Stimulated activated naive CD4-positive, alpha-beta T cell (primary cell): ENCODE measurements around the gene TTPAL.

Experiments used
- DNase-seq, 6 experiments: peaks; one replicate each; lab custom pipeline; 2025; lab: John Stamatoyannopoulos, UW

The TTPAL gene

DNA sequence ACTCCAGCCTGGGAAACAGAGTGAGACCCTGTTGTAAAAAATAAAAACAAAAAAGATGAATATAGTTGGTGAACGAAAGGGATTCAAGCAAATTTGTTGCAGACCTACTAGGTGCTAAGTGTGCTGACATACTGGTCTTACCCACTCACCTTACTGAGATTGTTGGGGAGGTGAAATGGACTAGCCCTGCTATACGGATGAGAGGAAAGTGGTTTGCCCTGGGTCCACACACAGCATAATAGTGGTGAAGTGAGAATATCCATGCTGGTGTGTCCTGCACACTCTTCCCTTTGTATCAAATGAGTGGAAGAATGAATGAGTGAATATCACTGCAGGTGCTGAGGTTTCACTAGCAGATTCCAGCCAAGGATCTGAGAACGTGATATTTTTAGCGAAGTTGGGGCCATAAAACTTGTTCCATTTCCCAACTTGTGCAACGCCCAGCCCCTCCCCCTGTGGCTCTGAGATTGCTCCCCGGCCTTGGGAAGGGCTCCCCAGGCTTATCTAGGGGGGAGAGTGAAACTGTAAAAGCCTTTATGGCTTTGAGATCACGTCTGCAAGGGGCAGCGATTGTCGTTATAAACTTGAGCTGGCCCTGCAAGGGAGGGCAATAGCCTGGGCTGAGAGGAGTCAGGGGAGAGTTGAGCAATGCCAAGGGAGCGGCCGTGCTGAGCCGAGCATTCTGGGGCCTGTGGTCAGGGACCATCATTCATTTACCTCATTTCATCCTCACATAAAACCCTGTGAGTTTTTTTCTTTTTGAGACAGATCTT, 33.2 kb upstream of the TTPAL start:
- DNase-seq = no peak

DNA sequence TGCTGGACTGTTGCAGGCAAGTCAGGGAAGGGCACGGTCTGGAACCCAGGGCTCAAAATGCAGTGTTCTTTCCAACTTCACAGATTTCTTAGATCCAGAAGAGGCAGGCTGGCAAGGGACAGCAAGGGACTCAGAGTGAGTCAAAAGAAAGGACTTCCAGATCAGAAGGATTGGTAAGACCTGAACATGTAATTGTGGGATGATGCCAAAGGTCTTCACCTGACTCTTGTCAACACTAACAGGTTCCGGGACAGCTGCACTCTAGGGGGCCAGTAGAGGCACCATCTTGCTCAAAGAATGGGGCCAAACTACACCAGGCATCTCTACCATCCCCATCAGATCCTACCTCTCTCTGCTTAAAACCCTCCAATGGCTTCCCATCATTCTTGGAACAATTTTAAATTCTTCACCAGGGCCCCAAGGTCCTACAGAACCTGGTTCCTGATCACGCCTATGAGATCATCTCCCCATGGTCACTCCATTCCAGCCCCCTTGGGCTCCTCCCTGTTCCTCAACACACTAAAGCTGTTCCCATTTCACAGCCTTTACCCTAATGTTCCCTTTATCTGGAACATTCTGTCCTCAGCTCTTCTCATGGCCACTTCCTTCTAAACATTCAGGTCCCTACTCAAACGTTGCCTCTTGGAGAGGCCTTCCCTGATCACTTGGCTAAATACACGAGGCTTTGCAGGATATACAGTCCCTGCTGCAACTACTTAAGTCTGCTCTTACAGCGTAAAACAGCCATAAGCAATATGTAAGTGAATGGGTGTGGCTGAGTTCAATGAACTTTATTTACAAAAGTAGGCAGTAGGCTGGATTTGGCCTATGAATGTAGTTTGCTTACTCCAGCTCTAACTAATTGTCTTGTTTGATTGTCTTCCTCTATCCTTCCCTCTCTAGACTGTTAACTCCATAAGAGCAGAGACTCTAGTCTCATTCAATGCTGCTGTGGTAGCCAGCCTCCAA, 29.6 kb upstream of the TTPAL start:
- DNase-seq = no peak

DNA sequence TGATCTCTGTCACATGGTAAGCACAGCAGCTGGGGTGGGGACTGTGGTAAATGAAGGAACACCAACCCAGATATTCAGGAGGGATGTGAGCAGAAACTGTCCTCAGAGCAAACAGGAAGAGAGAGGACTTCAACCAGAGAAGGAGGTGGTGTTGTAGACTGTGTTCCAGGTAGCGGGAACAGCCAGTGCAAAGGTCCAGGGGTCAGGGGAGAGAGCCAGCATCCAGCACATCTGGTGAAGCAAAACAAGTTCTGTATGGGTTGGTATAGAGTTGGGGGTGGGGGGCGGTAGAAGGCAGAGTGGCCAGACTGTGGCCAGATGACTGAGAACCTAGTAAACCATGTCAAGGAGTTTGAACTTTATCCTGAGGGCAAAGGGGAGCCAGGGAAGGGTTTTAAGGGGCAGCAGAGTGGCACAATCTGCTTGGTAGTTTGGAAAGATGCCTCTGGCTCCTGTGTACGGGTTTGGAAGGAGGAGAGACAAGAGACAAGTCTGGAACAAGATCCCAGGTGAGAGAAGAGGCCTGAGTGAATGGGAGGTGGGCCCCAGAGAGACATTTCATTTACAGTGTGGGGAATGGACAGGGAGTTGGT, 27.8 kb upstream of the TTPAL start:
- DNase-seq = no peak

DNA sequence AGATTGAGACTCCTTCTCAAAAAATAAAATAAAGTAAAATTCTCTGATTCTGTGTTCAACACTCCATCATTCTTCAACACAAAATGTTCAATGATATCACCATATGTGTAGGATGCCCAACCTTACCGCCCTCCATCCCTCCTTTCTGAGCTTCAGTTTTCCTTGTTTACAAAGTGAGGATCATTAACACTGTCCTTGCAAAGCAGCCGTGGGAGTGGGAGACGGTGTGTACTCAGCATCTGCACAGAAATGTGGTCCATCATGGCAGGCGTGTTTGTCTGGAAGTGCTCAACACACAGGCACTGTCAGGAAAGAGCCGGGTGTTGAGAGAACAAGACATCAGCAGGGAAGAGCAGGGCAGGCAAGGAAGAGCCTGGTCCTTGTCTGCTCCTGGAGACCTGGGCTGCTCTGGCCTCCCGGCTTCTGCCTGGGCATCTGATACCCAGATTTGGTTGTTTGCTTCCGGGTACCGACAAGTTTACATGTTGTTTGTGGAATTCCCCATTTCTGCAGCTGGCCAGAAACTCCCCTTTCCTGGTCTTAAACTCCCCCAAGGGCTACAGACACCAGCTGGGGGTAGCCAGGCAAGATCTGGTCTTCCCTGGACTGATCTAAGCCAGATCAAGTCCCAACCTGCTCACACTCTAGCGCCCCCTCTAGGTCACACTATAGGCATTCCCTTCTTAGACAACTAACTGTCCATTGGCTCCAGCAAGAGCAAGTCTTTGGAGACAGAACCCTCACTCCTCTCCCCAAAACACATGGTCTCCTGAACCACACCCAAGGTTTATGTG, 26.7 kb upstream of the TTPAL start:
- DNase-seq = no peak

DNA sequence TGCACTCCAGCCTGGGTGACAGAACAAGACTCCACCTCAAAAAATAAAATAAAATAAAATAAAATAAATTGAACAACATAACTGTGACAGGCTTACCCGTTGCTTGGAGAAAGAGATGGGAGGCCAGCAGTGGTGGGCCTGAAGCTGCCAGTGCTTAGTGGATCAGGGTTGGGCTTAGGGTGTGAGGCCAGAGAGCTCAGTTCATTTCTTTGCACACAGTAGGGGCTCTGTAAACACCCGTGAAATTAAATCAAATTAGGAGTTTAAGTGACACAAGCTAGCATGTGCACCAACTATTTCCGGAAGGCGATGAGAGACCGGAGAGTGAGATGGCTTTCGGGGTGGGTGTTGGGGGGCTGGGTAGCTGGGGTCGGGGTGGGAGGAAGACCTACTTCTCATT, 25.8 kb upstream of the TTPAL start:
- no peak for DNase-seq

DNA sequence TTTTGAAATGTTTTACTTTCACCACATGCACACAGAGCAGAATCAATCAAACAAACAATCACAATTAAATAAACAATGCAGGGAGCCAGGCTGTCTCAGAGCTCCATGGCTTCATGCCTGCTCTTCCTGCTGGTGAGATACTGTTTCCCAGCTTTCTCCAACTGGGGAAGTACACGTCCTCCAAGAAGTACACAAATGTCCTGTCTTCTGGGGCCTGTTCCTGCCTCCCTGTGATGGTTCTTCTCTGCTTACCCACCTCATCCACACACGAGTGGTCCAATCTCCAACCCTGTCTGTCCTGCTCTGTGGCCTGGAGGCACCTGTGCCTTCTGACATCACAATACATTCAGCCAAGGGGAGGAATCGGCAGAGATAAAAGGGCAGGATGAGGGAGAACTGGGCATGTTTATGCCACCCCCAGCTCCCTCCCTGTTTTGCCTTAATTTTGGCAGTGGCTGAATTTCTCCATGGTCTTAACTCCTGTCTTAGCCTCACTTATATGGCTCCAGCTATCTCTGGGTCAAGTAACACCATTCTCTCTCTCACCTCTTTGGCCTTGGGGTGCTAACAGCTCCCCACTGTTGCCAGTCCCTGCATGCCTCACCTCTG, 25.3 kb upstream of the TTPAL start:
- DNase-seq = no peak

DNA sequence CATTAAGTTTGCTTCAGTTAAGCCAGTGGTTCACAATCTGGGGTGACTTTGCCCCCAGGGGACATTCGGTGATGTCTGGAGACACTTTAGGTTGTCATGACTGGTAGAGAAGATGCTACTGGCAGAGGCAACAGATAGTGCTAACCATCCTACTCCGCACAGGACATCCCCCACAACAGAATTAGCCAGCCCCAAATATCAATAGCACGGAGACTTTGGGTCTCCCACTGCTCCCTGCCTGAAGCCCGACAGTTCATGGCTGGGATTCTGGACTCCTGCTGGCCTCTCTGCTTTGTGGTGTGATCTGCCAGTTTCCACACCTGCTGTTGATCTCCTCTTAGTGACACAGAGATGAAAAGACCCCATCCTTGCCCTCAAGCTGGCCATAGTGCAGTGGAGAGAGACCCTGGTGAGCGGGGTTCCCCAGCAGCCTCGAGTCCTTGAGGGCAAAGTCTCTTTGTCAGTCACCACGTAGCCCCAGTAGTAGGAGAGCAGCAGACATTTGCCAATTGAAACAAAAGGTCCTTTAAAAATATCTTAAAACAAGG, 24.7 kb upstream of the TTPAL start:
- DNase-seq = no peak

DNA sequence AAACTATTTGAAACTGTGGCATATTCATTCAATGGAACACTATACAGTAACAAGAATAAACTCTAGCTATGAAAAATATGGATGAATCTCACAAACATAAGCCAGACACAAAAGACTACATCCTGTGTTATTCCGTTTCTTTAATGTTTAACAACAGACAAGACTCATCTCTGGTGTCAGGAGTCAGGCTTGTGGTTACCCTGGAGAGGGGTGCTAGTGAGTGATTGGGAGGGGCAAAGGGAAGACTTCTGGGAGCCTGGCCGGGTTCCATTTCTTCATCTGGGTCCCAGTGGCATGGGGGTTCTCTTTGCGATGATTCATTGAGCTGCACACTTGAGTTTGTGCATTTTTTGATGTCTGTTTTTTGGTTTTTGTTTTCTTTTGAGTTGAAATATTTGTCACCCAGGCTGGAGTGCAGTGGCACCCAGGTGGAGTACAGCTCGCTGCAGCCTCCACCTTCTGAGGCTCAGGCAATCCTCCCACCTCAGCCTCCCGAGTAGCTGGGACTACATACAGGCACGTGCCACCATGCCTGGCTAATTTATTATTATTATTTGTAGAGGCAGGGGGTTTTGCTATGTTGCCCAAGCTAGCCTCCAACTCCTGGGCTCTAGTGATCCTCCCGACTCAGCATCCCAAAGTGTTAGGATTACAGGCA, 21.2 kb upstream of the TTPAL start:
- no peak for DNase-seq

DNA sequence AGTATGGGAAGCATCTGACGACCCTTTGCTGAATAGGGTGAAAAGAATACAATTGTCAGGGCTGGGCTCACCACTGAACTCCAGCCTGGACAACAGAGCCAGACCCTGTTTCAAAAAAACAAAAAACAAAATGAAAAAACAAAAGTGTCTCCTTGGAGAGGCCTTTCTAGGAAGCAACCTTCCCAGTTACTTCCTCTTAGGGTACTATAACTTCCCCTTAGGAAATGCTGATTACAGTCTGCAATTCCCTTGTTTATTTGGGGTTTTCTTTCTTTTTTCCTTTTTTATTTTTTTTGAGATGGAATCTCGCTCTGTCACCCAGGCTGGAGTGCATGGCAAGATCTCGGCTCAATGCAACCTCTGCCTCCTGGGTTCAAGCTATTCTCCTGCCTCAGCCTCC, 20.5 kb upstream of the TTPAL start:
- no peak for DNase-seq

DNA sequence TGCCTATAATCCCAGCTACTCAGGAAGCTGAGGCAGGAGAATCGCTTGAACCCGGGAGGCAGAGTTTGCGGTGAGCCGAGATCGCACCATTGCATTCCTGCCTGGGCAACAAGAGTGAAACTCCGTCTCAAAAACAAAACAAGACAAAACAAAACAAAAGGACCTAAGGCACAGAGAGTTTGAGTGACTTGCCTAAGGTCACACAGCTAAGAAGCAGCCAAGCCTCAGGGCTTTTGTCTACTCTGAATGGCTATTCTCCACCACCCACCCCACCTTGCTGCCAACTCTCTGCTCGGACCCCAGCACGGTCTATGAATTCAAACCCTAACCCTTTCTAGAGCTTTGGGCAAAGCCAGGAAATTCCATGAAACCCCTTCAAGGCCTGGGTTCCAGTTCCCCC, 19.1 kb upstream of the TTPAL start:
- no peak for DNase-seq

DNA sequence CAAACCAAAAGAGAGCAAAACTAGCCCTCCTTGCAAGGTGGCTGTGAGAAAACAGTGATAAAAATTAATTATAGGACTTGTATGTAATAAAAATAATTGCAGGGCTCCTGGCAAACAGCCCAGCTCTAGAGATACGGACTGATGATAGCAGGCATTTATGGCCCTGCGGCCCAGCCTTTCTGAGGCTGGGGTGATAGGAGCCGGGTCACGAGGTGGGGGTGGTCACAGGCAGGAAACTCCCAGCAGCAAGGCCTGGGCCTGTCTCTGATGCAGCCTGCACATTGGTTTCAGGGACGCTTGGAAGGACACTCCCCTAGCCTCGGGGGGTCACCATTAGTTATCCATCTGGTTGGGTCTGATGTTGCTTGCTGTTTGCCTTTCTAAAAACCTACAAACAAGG, 18.7 kb upstream of the TTPAL start:
- DNase-seq = no peak

DNA sequence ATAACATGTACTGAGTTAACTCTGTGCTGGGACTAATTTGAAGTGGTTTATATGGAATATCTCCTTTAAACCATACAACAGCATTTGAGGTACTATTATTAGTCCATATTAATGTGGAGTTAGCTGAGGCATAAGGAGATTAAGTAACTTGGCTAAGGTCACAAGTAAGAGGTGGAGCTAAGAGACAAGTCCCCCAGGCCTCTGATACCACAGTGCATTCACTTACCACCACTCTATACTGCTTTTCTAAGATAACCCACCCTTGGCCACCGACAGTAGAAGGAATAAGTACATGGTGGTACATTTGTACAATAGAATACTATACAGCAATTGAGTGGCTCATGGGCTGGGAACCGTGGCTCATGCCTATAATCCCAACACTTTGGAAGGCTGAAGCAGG, 16.4 kb upstream of the TTPAL start:
- no peak for DNase-seq

DNA sequence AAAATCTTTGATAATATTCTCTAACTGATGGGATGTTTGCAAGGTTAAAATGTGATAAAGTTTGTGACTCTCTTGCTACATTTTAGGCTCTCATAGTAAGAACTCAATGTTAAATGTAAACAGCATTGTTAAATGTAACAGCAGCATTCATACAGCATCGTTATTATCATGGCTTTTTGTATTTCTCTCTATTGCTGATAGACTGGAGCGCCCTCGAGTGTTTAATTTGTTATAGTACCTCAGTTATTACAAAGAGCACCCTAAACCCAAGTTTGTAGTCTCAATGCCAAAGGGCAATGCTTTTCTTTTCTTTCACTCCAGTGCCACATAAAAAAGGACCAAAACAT, 14.9 kb upstream of the TTPAL start:
- peak in 2 of 6 experiments; percentile 10 to 25 for DNase-seq

DNA sequence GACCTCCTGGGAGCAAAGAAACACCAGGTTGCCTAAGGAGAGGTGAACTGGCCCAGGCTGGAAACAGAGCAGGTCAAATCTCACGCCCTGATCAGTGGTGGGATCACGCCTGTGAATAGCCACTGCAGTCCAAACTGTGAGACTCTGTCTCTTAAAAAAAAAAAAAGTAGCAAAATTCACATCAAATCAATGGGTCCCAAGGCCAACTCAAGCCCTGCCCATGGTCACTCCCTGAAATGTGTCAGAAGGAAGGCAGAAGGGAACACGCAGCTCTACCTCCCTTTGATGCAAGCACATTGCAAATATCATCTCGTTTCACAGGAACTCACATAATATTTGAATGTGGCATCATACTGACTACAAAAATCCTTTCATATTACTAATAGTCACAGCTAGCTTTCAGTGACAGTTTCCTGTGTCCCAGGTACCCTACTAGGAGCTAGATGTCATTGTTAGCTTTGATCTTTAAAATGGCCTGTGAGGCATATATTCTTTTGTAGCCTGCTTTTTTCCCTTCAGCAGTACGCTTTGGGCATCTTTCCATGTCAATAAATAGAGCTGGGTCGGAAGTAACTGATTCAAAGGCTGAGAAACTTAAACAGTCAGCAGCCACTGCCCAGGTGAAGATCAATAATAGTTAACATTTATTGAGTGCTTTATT, 14.4 kb upstream of the TTPAL start:
- DNase-seq = no peak

DNA sequence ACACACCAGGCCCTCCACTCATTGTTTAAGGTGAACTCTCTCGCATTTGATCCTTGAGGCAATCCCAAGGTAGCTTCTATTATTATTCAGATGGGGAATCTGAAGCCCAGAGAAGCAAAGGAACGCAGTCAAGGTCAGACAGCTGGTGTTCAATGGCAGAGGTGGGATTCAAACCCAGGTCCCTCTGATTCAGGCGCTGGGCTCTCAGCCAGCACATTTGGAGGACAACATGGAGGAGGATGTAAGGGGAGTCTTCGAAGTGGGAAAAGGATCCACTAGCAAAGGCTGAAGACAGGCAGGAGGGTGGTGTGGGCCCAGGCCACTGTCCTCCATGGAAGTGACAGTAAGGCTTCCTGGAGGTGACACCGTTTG, 13.9 kb upstream of the TTPAL start:
- no peak for DNase-seq

DNA sequence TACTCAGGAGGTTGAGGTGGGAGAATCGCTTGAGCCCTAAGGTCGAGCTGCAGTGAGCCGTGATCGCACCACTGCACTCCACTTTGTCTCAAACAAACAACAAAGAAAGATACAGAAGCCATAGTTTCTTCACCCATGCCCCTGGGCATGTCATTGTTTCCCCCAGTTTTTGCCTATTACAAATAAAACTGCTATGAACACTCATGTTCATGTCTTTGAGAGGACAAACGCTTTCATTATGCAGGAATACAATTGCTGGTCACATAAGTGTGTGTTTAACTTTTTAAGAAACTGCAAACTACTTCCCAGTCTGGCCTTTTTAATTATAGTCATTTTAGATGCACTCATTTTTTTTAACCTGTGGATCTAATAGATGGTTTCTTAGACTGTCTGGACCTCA, 12.2 kb upstream of the TTPAL start:
- DNase-seq = no peak

DNA sequence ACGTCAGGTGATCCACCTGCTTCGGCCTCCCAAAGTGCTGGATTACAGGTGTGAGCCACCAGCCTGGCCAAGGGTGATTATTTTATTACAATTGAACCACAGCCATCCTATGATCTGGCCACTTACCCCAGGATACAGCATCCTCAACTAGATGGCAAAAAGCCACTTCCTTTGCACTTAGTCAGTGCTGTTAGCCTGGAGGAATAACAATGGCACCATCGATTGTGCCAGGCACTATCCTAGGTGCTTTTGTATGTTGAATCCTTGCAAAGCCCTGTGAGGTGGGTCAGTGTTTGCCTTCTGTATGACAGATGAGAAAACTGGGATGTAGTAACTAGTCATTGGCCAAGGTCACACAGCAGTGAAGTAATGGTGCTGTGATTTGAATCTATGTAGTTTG, 11.2 kb upstream of the TTPAL start:
- no peak for DNase-seq

DNA sequence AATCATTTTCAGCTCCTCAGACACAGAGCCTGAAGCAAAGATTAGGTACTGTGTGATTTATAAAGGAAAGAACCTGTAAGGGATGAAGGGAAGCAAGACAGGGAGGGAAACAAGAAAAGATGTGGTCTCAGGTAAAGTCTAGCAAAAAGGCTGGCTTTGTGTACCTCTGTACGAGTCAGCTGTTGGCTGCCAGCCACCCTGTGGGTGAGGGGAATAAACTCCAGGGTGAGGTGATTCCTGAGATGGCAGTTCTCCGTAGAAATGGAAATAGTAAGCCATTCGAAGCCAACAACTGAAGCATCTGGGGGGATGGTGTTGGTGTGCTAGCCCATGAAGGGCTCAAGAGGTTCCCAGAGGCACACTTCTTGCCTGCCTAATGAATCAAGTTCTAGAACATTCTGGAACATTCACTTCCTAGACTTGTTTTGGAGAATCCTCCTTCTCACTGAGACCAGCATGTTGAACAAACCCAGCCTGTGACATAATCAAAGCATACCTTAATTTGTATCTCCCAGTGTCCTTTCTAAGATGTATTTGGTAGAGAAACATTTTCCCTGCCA, 10.6 kb upstream of the TTPAL start:
- no peak for DNase-seq

DNA sequence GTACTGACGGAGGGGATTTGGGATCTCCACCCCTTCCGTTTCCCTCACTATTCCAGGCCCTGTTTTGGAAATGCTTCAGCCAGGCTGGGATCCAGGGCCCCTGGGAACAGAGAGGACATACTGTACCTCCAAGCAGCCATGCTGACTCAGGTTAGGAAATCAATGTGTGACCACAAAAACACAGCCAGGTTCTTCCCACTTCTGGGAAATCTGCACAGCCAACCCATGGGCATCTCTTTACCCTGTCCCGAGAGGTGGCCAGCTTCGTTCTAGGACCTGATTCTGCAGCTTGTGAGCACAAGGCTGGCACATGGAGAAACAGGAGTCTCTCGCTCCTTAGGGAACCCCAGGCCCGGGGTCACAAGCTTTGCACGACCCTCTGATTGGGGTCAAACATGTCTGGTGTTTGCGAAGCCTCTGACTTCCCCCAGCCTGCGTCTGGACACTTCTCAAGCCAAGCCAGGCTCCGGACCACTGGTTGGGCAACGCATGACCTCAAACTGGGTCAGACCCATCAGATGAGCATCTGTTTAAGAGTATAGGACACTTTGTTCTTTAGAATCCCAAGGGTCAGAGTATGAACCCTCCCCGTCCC, 8.3 kb upstream of the TTPAL start:
- DNase-seq = no peak
